ENCODE measurements around the gene COL17A1.
A peak's percentile ranks its signal among the peaks of the same experiment; 100 is the strongest.

COL17A1 gene

GRCh38 chr10:104057717-104058116, 28.0 kb downstream of the COL17A1 start:
- Mint-ChIP-seq H3K27ac (no peak overlapping the region), H3K36me3 (ENCODE audit: insufficient read depth) (no peaks in the 10 kb centered on the region), H3K27me3 (no peaks in the 10 kb centered on the region), H3K9me3 (no peaks in the 10 kb centered on the region), H3K4me3 (no peak overlapping the region), H3K4me1 (ENCODE audit: low read depth in 2 of 2) (no peaks in the 10 kb centered on the region)
- ATAC-seq (replicated peaks) (no peak), DNase-seq (no peak)

DNA sequence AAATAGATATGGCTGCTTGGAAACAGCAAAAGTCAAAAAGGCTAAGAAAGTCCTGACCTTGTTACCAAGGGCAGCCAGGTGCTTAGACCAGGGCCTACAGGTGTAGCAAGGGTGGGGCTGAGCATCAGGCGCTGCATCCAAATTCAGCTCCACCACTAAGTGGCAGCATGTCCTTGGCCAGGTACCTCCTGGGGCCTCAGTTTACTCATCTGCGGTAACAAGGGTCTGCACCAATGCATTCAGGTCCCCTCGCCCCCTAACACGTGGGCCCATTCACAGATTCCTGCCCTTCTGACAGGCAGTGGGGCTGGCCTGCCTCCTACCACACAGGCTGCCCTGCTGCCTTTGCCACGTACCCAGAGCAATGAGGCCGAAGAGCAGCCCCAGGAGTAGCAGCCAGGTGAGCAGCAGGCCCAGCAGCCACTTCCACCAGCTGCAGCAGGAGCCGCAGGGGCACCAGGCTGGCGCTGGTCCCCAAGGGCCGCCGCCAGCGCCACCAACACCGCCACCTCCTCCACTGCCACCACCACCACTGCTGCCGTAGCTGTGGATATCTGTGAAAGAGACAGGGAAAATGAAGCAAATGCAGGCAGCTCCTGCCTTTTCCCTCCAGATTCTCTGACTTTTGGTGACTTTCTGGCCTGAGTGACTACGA, 28.9 kb downstream of the COL17A1 start:
- ATAC-seq (replicated peaks) (no peak), DNase-seq (no peak)
- no peaks in the 10 kb centered on the region for H3K4me1 Mint-ChIP-seq (ENCODE audit: low read depth in 2 of 2)
- no peaks in the 10 kb centered on the region for H3K9me3 Mint-ChIP-seq
- H3K27me3 Mint-ChIP-seq = no peaks in the 10 kb centered on the region
- no peak overlapping the region for H3K27ac Mint-ChIP-seq
- no peak overlapping the region for H3K4me3 Mint-ChIP-seq
- H3K36me3 Mint-ChIP-seq (ENCODE audit: insufficient read depth) = no peaks in the 10 kb centered on the region

DNA sequence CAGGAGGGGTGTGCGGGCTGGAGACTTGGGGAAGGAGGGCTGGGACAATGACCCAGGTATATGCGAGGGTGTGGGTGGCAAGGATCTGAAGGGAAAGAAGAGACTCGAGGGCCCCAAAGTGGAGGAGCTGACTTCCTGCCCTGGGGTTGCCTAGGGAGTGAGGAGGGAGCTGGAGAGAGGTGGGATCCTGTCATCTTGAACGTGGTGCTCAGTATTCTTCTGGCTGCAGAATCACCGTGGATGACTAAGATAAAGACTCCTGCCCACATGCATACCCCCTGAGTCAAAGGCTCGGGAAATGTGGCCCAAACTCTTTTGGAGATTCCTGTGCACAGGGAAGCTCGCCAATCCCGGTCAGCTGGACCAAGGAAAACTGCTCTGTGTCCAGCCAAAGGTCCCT, 31.2 kb downstream of the COL17A1 start:
- Mint-ChIP-seq H3K36me3 (ENCODE audit: insufficient read depth) (no peaks in the 10 kb centered on the region), H3K4me3 (no peak overlapping the region), H3K27ac (peak overlapping the region in 1 of 2 donors; percentile 5), H3K9me3 (no peaks in the 10 kb centered on the region), H3K4me1 (ENCODE audit: low read depth in 2 of 2) (no peaks in the 10 kb centered on the region), H3K27me3 (no peaks in the 10 kb centered on the region)
- DNase-seq (no peak), ATAC-seq (replicated peaks) (no peak)

- no peaks in the 10 kb centered on the region for H3K9me3 Mint-ChIP-seq
- H3K36me3 Mint-ChIP-seq (ENCODE audit: insufficient read depth) = no peaks in the 10 kb centered on the region
- DNase-seq (no peak), ATAC-seq (replicated peaks) (no peak)
- no peaks in the 10 kb centered on the region for H3K4me1 Mint-ChIP-seq (ENCODE audit: low read depth in 2 of 2)
- no peak overlapping the region for H3K4me3 Mint-ChIP-seq
- peaks cover 3 to 8% of the 10 kb centered on the region in 2 donors for H3K27me3 Mint-ChIP-seq
- H3K27ac Mint-ChIP-seq = peak overlapping the region in 1 of 2 donors; percentile 6
These were observed 32.5 kb downstream of the COL17A1 start for GRCh38 chr10:104053201-104053600.

DNA sequence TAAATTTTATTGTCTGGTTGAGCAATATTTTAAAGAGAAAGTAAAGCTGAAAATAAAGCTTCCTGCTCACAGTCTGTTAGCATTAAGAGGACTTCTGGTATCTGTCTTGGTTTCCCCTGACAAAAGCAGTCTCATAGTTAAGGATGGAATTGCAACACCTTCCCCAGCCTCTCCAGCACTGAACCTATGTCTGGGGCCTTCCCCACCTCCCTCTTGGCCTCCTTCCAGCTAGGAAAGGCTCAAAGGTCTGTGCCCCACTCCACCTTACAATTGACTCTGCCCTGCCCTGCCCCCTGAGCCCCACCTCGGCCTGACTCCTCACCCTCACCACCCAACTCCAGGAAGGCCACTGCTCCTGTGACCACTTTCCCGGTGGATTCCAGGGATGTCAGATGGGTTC, 33.2 kb downstream of the COL17A1 start:
- H3K27me3 Mint-ChIP-seq = peaks cover 8 to 15% of the 10 kb centered on the region in 2 donors
- H3K4me3 Mint-ChIP-seq = no peak overlapping the region
- no peak for DNase-seq
- no peak for ATAC-seq (replicated peaks)
- H3K9me3 Mint-ChIP-seq = no peaks in the 10 kb centered on the region
- H3K36me3 Mint-ChIP-seq (ENCODE audit: insufficient read depth) = no peaks in the 10 kb centered on the region
- H3K4me1 Mint-ChIP-seq (ENCODE audit: low read depth in 2 of 2) = no peaks in the 10 kb centered on the region
- no peak overlapping the region for H3K27ac Mint-ChIP-seq

- Mint-ChIP-seq H3K4me3 (no peak overlapping the region), H3K27me3 (peaks cover 8 to 19% of the 10 kb centered on the region in 2 donors), H3K36me3 (ENCODE audit: insufficient read depth) (no peaks in the 10 kb centered on the region), H3K4me1 (ENCODE audit: low read depth in 2 of 2) (no peaks in the 10 kb centered on the region), H3K9me3 (no peaks in the 10 kb centered on the region), H3K27ac (no peak overlapping the region)
- DNase-seq (no peak), ATAC-seq (replicated peaks) (no peak)
These were observed 36.0 kb downstream of the COL17A1 start for GRCh38 chr10:104049504-104050250.

GRCh38 chr10:104046651-104047050, 39.0 kb downstream of the COL17A1 start:
- no peak overlapping the region for H3K4me3 Mint-ChIP-seq
- no peaks in the 10 kb centered on the region for H3K9me3 Mint-ChIP-seq
- H3K27me3 Mint-ChIP-seq = peaks cover 8 to 19% of the 10 kb centered on the region in 2 donors
- peaks cover 3% of the 10 kb centered on the region for H3K36me3 Mint-ChIP-seq (ENCODE audit: insufficient read depth)
- DNase-seq (no peak), ATAC-seq (replicated peaks) (no peak)
- H3K4me1 Mint-ChIP-seq (ENCODE audit: low read depth in 2 of 2) = peaks cover 0 to 2% of the 10 kb centered on the region in 2 donors
- H3K27ac Mint-ChIP-seq = no peak overlapping the region

GRCh38 chr10:104045151-104046089, 40.3 kb downstream of the COL17A1 start:
- H3K27ac Mint-ChIP-seq = no peak overlapping the region
- H3K27me3 Mint-ChIP-seq = peaks cover 8 to 19% of the 10 kb centered on the region in 2 donors
- no peak overlapping the region for H3K4me3 Mint-ChIP-seq
- peaks cover 0 to 2% of the 10 kb centered on the region in 2 donors for H3K4me1 Mint-ChIP-seq (ENCODE audit: low read depth in 2 of 2)
- H3K9me3 Mint-ChIP-seq = no peaks in the 10 kb centered on the region
- ATAC-seq (replicated peaks) (no peak), DNase-seq (no peak)
- peaks cover 3% of the 10 kb centered on the region for H3K36me3 Mint-ChIP-seq (ENCODE audit: insufficient read depth)

DNA sequence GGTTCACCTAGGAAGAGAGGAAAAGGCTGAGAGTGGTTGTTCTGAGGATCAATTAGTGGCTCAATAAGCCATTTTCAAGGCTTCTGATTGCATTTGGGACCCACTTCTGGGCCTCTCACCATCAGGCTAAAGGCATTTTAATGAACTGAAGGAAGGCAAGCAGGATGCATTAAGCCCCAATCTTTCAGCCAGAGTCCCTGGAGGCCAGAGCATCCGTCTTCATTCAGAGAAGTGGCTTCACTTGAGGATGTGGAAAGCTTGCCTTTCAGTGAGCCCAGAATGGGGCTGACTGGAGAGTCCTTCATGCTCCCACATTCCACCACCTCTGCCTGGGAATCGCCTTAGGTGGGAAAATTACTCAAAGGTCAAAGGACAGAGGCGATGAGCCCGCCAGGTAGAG, 41.8 kb downstream of the COL17A1 start:
- Mint-ChIP-seq H3K27ac (no peak overlapping the region), H3K9me3 (no peaks in the 10 kb centered on the region), H3K4me1 (ENCODE audit: low read depth in 2 of 2) (peaks cover 0 to 2% of the 10 kb centered on the region in 2 donors), H3K4me3 (no peak overlapping the region), H3K27me3 (peaks cover 8 to 18% of the 10 kb centered on the region in 2 donors), H3K36me3 (ENCODE audit: insufficient read depth) (peaks cover 3% of the 10 kb centered on the region)
- DNase-seq (no peak), ATAC-seq (replicated peaks) (no peak)

- peaks cover 0 to 2% of the 10 kb centered on the region in 2 donors for H3K4me1 Mint-ChIP-seq (ENCODE audit: low read depth in 2 of 2)
- peaks cover 6 to 13% of the 10 kb centered on the region in 2 donors for H3K27me3 Mint-ChIP-seq
- ATAC-seq (replicated peaks) = no peak
- no peak overlapping the region for H3K27ac Mint-ChIP-seq
- no peaks in the 10 kb centered on the region for H3K9me3 Mint-ChIP-seq
- H3K36me3 Mint-ChIP-seq (ENCODE audit: insufficient read depth) = peaks cover 3% of the 10 kb centered on the region
- no peak for DNase-seq
- no peak overlapping the region for H3K4me3 Mint-ChIP-seq
These were observed 42.4 kb downstream of the COL17A1 start for GRCh38 chr10:104043185-104043830.

- H3K27me3 Mint-ChIP-seq = no peaks in the 10 kb centered on the region
- peaks cover 3% of the 10 kb centered on the region for H3K36me3 Mint-ChIP-seq (ENCODE audit: insufficient read depth)
- DNase-seq = no peak
- peaks cover 0 to 2% of the 10 kb centered on the region in 2 donors for H3K4me1 Mint-ChIP-seq (ENCODE audit: low read depth in 2 of 2)
- no peak for ATAC-seq (replicated peaks)
- H3K4me3 Mint-ChIP-seq = no peak overlapping the region
- H3K9me3 Mint-ChIP-seq = no peaks in the 10 kb centered on the region
- H3K27ac Mint-ChIP-seq = no peak overlapping the region
These were observed 43.7 kb downstream of the COL17A1 start for GRCh38 chr10:104041891-104042535.

GRCh38 chr10:104040862-104041789, 44.6 kb downstream of the COL17A1 start:
- Mint-ChIP-seq H3K4me3 (no peak overlapping the region), H3K4me1 (ENCODE audit: low read depth in 2 of 2) (peaks cover 0 to 2% of the 10 kb centered on the region in 2 donors), H3K27me3 (no peaks in the 10 kb centered on the region), H3K36me3 (ENCODE audit: insufficient read depth) (peaks cover 3% of the 10 kb centered on the region), H3K9me3 (no peaks in the 10 kb centered on the region), H3K27ac (no peak overlapping the region)
- ATAC-seq (replicated peaks) (no peak), DNase-seq (no peak)

All from effector memory CD8-positive, alpha-beta T cell (primary cell).